ENCODE data around the gene P2RY2. TPM values are rescaled to one million over a fixed set of nuclear protein-coding genes. Genes with fewer than 3 reads are reported as not detected.

The P2RY2 gene
- 0.45 and 0.84 TPM in 2 replicates for total RNA-seq (ENCODE audit: low replicate concordance)

DNA sequence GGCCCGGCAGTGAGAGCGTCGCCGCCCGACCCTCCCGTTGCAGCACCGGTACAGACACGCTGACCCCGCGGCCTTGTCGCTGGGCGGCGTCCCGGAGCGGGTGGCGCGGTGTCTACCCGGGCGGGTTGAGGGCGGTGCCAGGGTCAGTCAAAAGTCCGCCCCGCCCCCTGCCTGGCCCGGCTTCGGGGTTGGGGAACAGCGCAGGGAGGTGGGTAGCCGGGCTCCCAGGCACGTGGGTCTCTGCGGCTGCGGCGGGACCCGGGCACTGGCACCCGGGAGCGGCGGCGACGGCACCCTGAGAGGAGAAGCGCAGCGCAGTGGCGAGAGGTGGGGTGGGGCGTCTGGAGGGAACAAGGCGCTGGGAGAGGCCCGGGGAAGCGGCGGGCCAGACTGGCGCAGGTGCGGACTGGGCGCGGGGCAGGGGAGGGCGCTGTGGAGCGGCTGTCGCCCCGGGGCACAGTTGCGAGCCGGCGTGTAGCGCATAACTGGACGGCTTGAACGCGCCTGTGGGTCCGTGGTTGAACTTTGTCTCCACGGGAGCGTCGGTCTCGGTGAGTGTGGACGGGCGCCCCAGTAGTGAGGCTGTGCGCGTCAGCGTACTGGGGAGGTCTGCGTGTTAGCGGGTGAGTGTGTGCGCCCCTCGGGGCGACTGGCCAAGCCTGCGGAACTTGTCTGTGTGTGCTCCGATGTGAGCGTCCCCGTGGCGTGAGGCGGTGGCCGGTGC, at the start of gene P2RY2:
Gene P2RY2, plus strand, starts transcription at position 176 of the 724 bp plus-strand sequence. CDS start 15,879 bp downstream, outside the sequence.
- no peak for TF ChIP-seq EZH2 (IDR thresholded peaks at IDR 0.05)
- no peak for TF ChIP-seq EZH2phosphoT487 (IDR thresholded peaks at IDR 0.05)
- TF ChIP-seq, protein P1, sequence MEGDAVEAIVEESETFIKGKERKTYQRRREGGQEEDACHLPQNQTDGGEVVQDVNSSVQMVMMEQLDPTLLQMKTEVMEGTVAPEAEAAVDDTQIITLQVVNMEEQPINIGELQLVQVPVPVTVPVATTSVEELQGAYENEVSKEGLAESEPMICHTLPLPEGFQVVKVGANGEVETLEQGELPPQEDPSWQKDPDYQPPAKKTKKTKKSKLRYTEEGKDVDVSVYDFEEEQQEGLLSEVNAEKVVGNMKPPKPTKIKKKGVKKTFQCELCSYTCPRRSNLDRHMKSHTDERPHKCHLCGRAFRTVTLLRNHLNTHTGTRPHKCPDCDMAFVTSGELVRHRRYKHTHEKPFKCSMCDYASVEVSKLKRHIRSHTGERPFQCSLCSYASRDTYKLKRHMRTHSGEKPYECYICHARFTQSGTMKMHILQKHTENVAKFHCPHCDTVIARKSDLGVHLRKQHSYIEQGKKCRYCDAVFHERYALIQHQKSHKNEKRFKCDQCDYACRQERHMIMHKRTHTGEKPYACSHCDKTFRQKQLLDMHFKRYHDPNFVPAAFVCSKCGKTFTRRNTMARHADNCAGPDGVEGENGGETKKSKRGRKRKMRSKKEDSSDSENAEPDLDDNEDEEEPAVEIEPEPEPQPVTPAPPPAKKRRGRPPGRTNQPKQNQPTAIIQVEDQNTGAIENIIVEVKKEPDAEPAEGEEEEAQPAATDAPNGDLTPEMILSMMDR (IDR thresholded peaks at IDR 0.05) = peak; percentile 66

DNA sequence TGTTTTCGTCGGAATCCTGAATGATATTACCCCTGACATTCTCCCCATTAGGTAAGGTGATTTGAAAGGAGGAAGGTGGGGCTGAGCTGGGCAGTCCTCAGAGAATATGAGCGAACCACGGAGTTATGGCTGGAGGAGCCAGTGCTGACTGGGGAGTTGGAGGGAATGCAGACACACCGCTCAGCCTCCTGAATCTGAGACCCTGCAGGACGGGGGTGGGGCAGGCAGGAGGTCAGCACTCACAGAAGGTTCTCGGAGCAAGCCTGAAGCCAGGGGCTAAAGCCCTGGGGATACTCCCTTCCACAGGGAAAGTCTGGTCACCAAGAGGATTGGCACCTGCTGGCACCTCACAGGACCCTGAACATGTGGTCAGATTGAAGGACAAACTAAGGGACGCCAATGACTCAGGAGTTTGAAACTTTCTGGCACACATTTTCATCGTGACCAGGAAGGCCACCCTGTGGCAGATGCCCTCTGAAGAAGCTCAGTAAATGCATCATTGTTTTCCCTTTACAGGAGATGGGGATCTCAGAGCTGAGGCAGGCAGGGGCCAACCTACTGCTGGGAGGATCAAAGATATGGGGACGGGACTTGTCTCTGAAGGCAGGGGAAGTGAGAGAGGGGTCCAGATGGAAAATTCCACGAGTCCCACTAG, 49.0 kb upstream of the P2RY2 start:
- Histone ChIP-seq H3F3A (ENCODE audit: low read depth) (peaks cover 10% of the 10 kb centered on the region), H3K36me3 (no peaks in the 10 kb centered on the region), H3K27ac (no peak overlapping the region), H3K4me1 (peaks cover 18% of the 10 kb centered on the region), H3K27me3 (no peaks in the 10 kb centered on the region), H3K4me2 (no peak overlapping the region), H3K9me3 (ENCODE audit: low read depth) (no peaks in the 10 kb centered on the region), H2AFZ (replicated peaks) (peak overlapping the region; percentile 79), H3K4me3 (no peak overlapping the region), H3K79me2 (ENCODE audit: low read depth) (no peaks in the 10 kb centered on the region), H3K9ac (no peak overlapping the region), H4K20me1 (ENCODE audit: low read depth) (no peaks in the 10 kb centered on the region)
- H3K4me1 Mint-ChIP-seq = peaks cover 22% of the 10 kb centered on the region
- no peak overlapping the region for H3K4me3 Mint-ChIP-seq
- no peaks in the 10 kb centered on the region for H3K36me3 Mint-ChIP-seq
- no peak for TF ChIP-seq EZH2phosphoT487 (IDR thresholded peaks at IDR 0.05)
- TF ChIP-seq EZH2 (IDR thresholded peaks at IDR 0.05) = no peak
- TF ChIP-seq, protein P1 (IDR thresholded peaks at IDR 0.05) = no peak
- no peak for DNase-seq (ENCODE audit: low spot score)
- H3K27me3 Mint-ChIP-seq (ENCODE audit: insufficient read depth, low read depth) = peaks cover 14% of the 10 kb centered on the region
- peak overlapping the region; percentile 98 for H3K27ac Mint-ChIP-seq
- no peaks in the 10 kb centered on the region for H3K9me3 Mint-ChIP-seq

More for the DNA sequence above, at the start of gene P2RY2:
- DNase-seq (ENCODE audit: low spot score) = peak; percentile 88
- H3K36me3 ChIP-seq = no peaks in the 10 kb centered on the region
- H2AFZ ChIP-seq (replicated peaks) = peak within 1 kb of the TSS; percentile 96
- H3K4me3 ChIP-seq = peak within 1 kb of the TSS; percentile 58
- H3K27ac Mint-ChIP-seq = no peak within 1 kb of the TSS
- H3K36me3 Mint-ChIP-seq = no peaks in the 10 kb centered on the region
- H4K20me1 ChIP-seq (ENCODE audit: low read depth) = no peaks in the 10 kb centered on the region
- H3K9me3 ChIP-seq (ENCODE audit: low read depth) = no peaks in the 10 kb centered on the region
- peak within 1 kb of the TSS; percentile 83 for H3K4me3 Mint-ChIP-seq
- H3K4me1 ChIP-seq = peaks cover 18% of the 10 kb centered on the region
- peaks cover 9% of the 10 kb centered on the region for H3F3A ChIP-seq (ENCODE audit: low read depth)
- H3K9me3 Mint-ChIP-seq = no peaks in the 10 kb centered on the region
- H3K4me1 Mint-ChIP-seq = peaks cover 16% of the 10 kb centered on the region
- H3K27me3 Mint-ChIP-seq (ENCODE audit: insufficient read depth, low read depth) = peaks cover 26% of the 10 kb centered on the region
- H3K4me2 ChIP-seq = peak within 1 kb of the TSS; percentile 79
- H3K9ac ChIP-seq = no peak within 1 kb of the TSS
- no peak within 1 kb of the TSS for H3K27ac ChIP-seq
- peaks cover 49% of the 10 kb centered on the region for H3K27me3 ChIP-seq
- H3K79me2 ChIP-seq (ENCODE audit: low read depth) = no peaks in the 10 kb centered on the region

DNA sequence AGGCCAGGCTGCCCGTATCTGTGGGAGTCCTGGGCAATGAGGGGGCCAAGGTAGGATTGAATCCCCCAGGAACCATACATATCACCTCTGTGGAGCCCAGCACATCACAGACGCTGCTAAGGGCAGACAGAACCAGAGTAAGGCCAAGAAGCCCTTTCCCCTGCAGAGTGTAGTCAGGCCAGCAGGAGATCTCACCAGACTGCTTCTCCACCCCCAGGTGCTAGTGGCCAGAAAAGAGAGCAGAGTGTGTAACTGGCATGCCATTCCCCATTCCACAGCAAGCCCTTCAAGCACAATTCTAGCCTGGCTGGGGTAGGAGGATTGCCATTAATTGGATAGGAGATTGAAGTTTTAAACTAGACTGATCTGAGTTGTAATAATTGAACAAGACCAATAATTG, 47.9 kb upstream of the P2RY2 start:
- H3K4me3 ChIP-seq = no peak overlapping the region
- peaks cover 18% of the 10 kb centered on the region for H3K4me1 ChIP-seq
- H3K79me2 ChIP-seq (ENCODE audit: low read depth) = no peaks in the 10 kb centered on the region
- H3F3A ChIP-seq (ENCODE audit: low read depth) = peaks cover 10% of the 10 kb centered on the region
- H3K36me3 Mint-ChIP-seq = no peaks in the 10 kb centered on the region
- H3K9ac ChIP-seq = no peak overlapping the region
- no peak overlapping the region for H3K27ac Mint-ChIP-seq
- peaks cover 20% of the 10 kb centered on the region for H3K4me1 Mint-ChIP-seq
- H3K27ac ChIP-seq = no peak overlapping the region
- H3K27me3 Mint-ChIP-seq (ENCODE audit: insufficient read depth, low read depth) = peaks cover 16% of the 10 kb centered on the region
- H3K4me3 Mint-ChIP-seq = no peak overlapping the region
- TF ChIP-seq EZH2 (IDR thresholded peaks at IDR 0.05) (no peak), EZH2phosphoT487 (IDR thresholded peaks at IDR 0.05) (no peak)
- TF ChIP-seq, protein P1 (IDR thresholded peaks at IDR 0.05) = no peak
- no peak overlapping the region for H2AFZ ChIP-seq (replicated peaks)
- H3K9me3 ChIP-seq (ENCODE audit: low read depth) = no peaks in the 10 kb centered on the region
- no peak for DNase-seq (ENCODE audit: low spot score)
- H3K4me2 ChIP-seq = no peak overlapping the region
- no peaks in the 10 kb centered on the region for H3K9me3 Mint-ChIP-seq
- H4K20me1 ChIP-seq (ENCODE audit: low read depth) = no peaks in the 10 kb centered on the region
- H3K27me3 ChIP-seq = no peaks in the 10 kb centered on the region
- H3K36me3 ChIP-seq = no peaks in the 10 kb centered on the region

All from neural progenitor cell (in vitro differentiated cells).